ENCODE data around the gene RFLNA. TPM values are rescaled to one million over a fixed set of nuclear protein-coding genes. Genes with fewer than 3 reads are reported as not detected.

RFLNA gene
- total and polyA plus RNA-seq, 11 donors = 0.06 to 0.63 (median 0.22) TPM; not detected in 5

GRCh38 chr12:124352839-124353238, 57.9 kb downstream of the RFLNA start:
- peak overlapping the region in 2 of 12 donors; percentile 16 to 26 for H3K27ac ChIP-seq
- 0 to 15% (median 9%) methylated on average over 4 to 9 of the region's 9 CpGs for WGBS, 4 donors
- intact Hi-C loops (cut with DNase I) = loop anchor here in 2 of 10 donors (10.0 kb wide), 2 partner anchors 52 to 412 kb away; no protein-coding TSS in a partner anchor
- TF ChIP-seq, protein P1, sequence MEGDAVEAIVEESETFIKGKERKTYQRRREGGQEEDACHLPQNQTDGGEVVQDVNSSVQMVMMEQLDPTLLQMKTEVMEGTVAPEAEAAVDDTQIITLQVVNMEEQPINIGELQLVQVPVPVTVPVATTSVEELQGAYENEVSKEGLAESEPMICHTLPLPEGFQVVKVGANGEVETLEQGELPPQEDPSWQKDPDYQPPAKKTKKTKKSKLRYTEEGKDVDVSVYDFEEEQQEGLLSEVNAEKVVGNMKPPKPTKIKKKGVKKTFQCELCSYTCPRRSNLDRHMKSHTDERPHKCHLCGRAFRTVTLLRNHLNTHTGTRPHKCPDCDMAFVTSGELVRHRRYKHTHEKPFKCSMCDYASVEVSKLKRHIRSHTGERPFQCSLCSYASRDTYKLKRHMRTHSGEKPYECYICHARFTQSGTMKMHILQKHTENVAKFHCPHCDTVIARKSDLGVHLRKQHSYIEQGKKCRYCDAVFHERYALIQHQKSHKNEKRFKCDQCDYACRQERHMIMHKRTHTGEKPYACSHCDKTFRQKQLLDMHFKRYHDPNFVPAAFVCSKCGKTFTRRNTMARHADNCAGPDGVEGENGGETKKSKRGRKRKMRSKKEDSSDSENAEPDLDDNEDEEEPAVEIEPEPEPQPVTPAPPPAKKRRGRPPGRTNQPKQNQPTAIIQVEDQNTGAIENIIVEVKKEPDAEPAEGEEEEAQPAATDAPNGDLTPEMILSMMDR (IDR thresholded peaks at IDR 0.05) = no peak
- TF ChIP-seq POLR2A (IDR thresholded peaks at IDR 0.05) = no peak
- H3K4me3 ChIP-seq = no peak overlapping the region
- no peaks in the 10 kb centered on the region for H3K9me3 ChIP-seq
- DNase-seq (peak in 3 of 5 donors; percentile 47 to 77 (median 62)), ATAC-seq (peak in 3 of 4 donors; percentile 32 to 58 (median 47))
- peaks cover 0 to 16% (median 11%) of the 10 kb centered on the region in 12 donors for H3K4me1 ChIP-seq
- no peaks in the 10 kb centered on the region for H3K27me3 ChIP-seq
- peaks cover 2 to 100% (median 98%) of the 10 kb centered on the region in 9 donors for H3K36me3 ChIP-seq

DNA sequence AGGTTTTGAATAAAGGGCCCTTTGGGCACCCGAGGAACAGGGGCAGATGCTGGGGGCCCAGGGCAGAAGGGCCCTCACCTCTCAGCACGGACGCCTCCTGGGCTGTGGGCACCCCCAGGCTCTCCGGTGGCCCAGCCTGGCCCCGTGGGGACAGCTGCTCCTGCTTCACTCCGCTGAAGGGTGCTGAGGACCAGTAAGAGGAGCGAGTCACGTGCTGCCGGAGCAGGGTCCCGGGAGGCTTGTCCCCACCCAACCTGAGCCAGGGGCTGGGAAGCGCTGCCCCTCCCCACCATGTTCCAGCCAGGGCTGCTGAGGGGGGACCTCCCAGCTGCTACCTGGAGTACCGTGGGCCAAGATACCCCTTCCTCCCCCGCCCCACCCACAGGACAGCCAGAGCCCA, 59.5 kb downstream of the RFLNA start:
- ATAC-seq = no peak
- no peak overlapping the region for H3K4me3 ChIP-seq
- DNase-seq = no peak
- no peaks in the 10 kb centered on the region for H3K27me3 ChIP-seq
- H3K36me3 ChIP-seq = peaks cover 2 to 99% (median 95%) of the 10 kb centered on the region in 9 donors
- peaks cover 13 to 28% (median 21%) of the 10 kb centered on the region in 12 donors for H3K4me1 ChIP-seq
- no peaks in the 10 kb centered on the region for H3K9me3 ChIP-seq
- intact Hi-C loops (cut with DNase I) = loop anchor here in 2 of 10 donors (10.0 kb wide), 2 partner anchors 50 to 410 kb away; no protein-coding TSS in a partner anchor
- TF ChIP-seq, protein P1 (IDR thresholded peaks at IDR 0.05) = no peak
- no peak for TF ChIP-seq POLR2A (IDR thresholded peaks at IDR 0.05)
- H3K27ac ChIP-seq = peak overlapping the region in 1 of 12 donors; percentile 24
- WGBS, 4 donors = 67 to 96% (median 90%) methylated on average over 1 to 13 of the region's 13 CpGs

- Histone ChIP-seq H3K27me3 (no peaks in the 10 kb centered on the region), H3K4me3 (no peak overlapping the region), H3K9me3 (no peaks in the 10 kb centered on the region), H3K36me3 (peaks cover 0 to 96% (median 83%) of the 10 kb centered on the region in 9 donors), H3K27ac (peak overlapping the region in 1 of 12 donors; percentile 44), H3K4me1 (peaks cover 23 to 45% (median 38%) of the 10 kb centered on the region in 12 donors)
- WGBS, 4 donors = 94 to 100% (median 97%) methylated on average over 4 to 5 of the region's 5 CpGs
- TF ChIP-seq, protein P1 (IDR thresholded peaks at IDR 0.05) = no peak
- no peak for TF ChIP-seq POLR2A (IDR thresholded peaks at IDR 0.05)
- no peak for DNase-seq
- intact Hi-C loops (cut with DNase I) = loop anchor here in 2 of 10 donors (10.0 kb wide), 2 partner anchors 49 to 409 kb away; no protein-coding TSS in a partner anchor
- no peak for ATAC-seq
These were observed 61.3 kb downstream of the RFLNA start for GRCh38 chr12:124356221-124356620.

DNA sequence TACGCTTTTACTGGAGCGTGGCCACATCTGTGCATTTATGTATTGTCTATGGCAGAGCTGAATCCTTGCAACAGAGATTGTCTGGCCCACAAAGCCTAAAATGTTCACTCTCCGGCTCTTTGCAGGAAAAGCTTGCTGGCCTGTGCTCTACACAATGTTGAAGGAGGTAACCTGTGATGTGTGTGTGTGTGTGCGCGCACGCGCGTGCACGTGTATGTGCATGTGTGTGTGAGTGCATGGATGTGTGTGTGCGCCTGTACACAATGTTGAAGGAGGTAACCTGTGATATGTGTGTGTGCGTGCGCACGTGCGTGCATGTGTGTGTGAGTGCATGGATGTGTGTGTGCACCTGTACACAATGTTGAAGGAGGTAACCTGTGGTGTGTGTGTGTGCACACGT, 62.7 kb downstream of the RFLNA start:
- H3K9me3 ChIP-seq = no peaks in the 10 kb centered on the region
- intact Hi-C loops (cut with DNase I) = loop anchor here in 2 of 10 donors (10.0 kb wide), 2 partner anchors 47 to 407 kb away; no protein-coding TSS in a partner anchor
- H3K36me3 ChIP-seq = peaks cover 0 to 92% (median 79%) of the 10 kb centered on the region in 9 donors
- no peak for ATAC-seq
- no peak for DNase-seq
- no peak overlapping the region for H3K27ac ChIP-seq
- TF ChIP-seq, protein P1 (IDR thresholded peaks at IDR 0.05) = no peak
- TF ChIP-seq POLR2A (IDR thresholded peaks at IDR 0.05) = no peak
- H3K27me3 ChIP-seq = no peaks in the 10 kb centered on the region
- H3K4me3 ChIP-seq = no peak overlapping the region
- peaks cover 21 to 56% (median 35%) of the 10 kb centered on the region in 12 donors for H3K4me1 ChIP-seq
- WGBS, 4 donors = 88 to 96% (median 95%) methylated on average over 15 of the region's 15 CpGs
